H1 (cell line): Measurements from ENCODE around the gene YIF1A. TPM values are rescaled to one million over a fixed set of nuclear protein-coding genes. Genes with fewer than 3 reads are reported as not detected.

Source experiments
- CTCF ChIA-PET: fragments of 300-600 bp; sonication (Branson Sonifier 250); formaldehyde crosslinking; loops from one replicate; lab custom pipeline; 2021; ENCODE audit not compliant: partially characterized antibody; lab: Charles Lee
- POLR2A ChIA-PET: fragments of 300-600 bp; sonication (Branson Sonifier 250); formaldehyde crosslinking; loops from one replicate; lab custom pipeline; 2021; ENCODE audit warnings: inconsistent platforms; ENCODE audit not compliant: partially characterized antibody; lab: Charles Lee
- DNase-seq, 2 experiments: peaks; one replicate each; pipeline versions ENCODE4 v3.0.0 to v3.0.0-alpha.2; 2010 to 2022; ENCODE audit warnings: low spot score in 2 of 2, low read depth in 1 of 2, mixed read lengths in 1 of 2
- FAIRE-seq: peaks from 2 replicates; lab custom pipeline; 2011; peaks lifted over from hg19 to GRCh38; lab: Jason Lieb, UNC
- H2AFZ ChIP-seq: 2 replicates; pipeline ENCODE4 v1.8.1; 2012; ENCODE audit warnings: low read length, inconsistent platforms
- H2AK5ac ChIP-seq: 2 replicates; pipeline ENCODE4 v1.6.1; 2013; ENCODE audit warnings: low read depth, low read length
- H2BK120ac ChIP-seq: replicated peaks from 2 replicates; pipeline ENCODE3; 2013; ENCODE audit warnings: low read depth, low read length, inconsistent platforms
- H2BK12ac ChIP-seq: 2 replicates; pipeline ENCODE4 v1.6.1; 2013; ENCODE audit warnings: low read depth, low read length
- H2BK15ac ChIP-seq: 2 replicates; pipeline ENCODE4 v1.6.1; 2013; ENCODE audit warnings: low read length
- H2BK20ac ChIP-seq: 2 replicates; pipeline ENCODE4 v1.6.1; 2013; ENCODE audit warnings: low read length
- H2BK5ac ChIP-seq: 2 replicates; pipeline ENCODE4 v1.6.1; 2013; ENCODE audit warnings: low read depth, low read length
- H3K14ac ChIP-seq: 2 replicates; pipeline ENCODE4 v1.6.1; 2013; ENCODE audit warnings: inconsistent platforms; ENCODE audit not compliant: insufficient read length
- H3K18ac ChIP-seq: 2 replicates; pipeline ENCODE4 v1.6.1; 2013; ENCODE audit warnings: low read length; ENCODE audit errors: extremely low read depth
- H3K23ac ChIP-seq: 2 replicates; pipeline ENCODE4 v1.6.1; 2013; ENCODE audit warnings: inconsistent platforms; ENCODE audit not compliant: insufficient read length
- H3K23me2 ChIP-seq: 2 replicates; pipeline ENCODE4 v1.6.1; 2013; ENCODE audit warnings: low read depth, low read length
- H3K27ac ChIP-seq: 2 replicates; pipeline ENCODE4 v1.6.1; 2011; ENCODE audit warnings: low read depth, low read length, inconsistent platforms
- H3K27me3 ChIP-seq, 4 experiments: replicated peaks in 1 of 4; 1 replicate in 1 of 4; 2 replicates in 3 of 4; pipeline versions ENCODE4 v1.6.1 to v1.8.1; 2011 to 2013; ENCODE audit warnings: low read length in 3 of 4, mild to moderate bottlenecking in 3 of 4, inconsistent platforms in 2 of 4, mixed read lengths in 2 of 4, moderate library complexity in 1 of 4; ENCODE audit not compliant: control insufficient read depth in 3 of 4, insufficient read depth in 3 of 4; ENCODE audit errors: extremely low read depth in 1 of 4
- H3K36me3 ChIP-seq, 4 experiments: 2 replicates each; pipeline versions ENCODE4 v1.6.1 to v1.8.1; 2011 to 2013; ENCODE audit warnings: mild to moderate bottlenecking in 4 of 4, low read length in 3 of 4, moderate library complexity in 2 of 4, control low read depth in 1 of 4, inconsistent platforms in 1 of 4; ENCODE audit not compliant: insufficient read depth in 4 of 4, control insufficient read depth in 2 of 4
- H3K4ac ChIP-seq: replicated peaks from 2 replicates; pipeline ENCODE3; 2013; ENCODE audit warnings: low read length, low read depth, mixed read lengths, inconsistent platforms; ENCODE audit not compliant: insufficient read length
- H3K4me1 ChIP-seq, 4 experiments: replicated peaks in 1 of 4; 1 replicate in 1 of 4; 2 replicates in 3 of 4; pipeline versions ENCODE4 v1.6.1 to v1.8.1; 2011 to 2013; ENCODE audit warnings: low read length in 3 of 4, inconsistent platforms in 2 of 4, mixed read lengths in 1 of 4; ENCODE audit not compliant: insufficient read depth in 4 of 4, control insufficient read depth in 3 of 4
- H3K4me2 ChIP-seq, 2 experiments: 2 replicates each; pipeline versions ENCODE4 v1.6.1 to v1.8.1; 2011 to 2013; ENCODE audit warnings: low read depth in 2 of 2, low read length in 2 of 2, control low read depth in 1 of 2, inconsistent platforms in 1 of 2, mild to moderate bottlenecking in 1 of 2; ENCODE audit not compliant: insufficient read depth in 1 of 2
- H3K4me3 ChIP-seq, 4 experiments: fragments of 200-600, 300-600 bp in 1 of 4; sonication (generic), shearing (Covaris generic), sonication (Bioruptor Twin) in 1 of 4; 2 replicates each; pipeline versions ENCODE4 v1.5.1 to v1.8.1; 2011 to 2016; ENCODE audit warnings: low read length in 4 of 4, low read depth in 3 of 4, control low read depth in 2 of 4, inconsistent platforms in 2 of 4, mild to moderate bottlenecking in 2 of 4, mixed read lengths in 1 of 4, moderate library complexity in 1 of 4; ENCODE audit not compliant: insufficient read depth in 2 of 4; ENCODE audit errors: extremely low read depth in 1 of 4
- H3K56ac ChIP-seq: replicated peaks from 2 replicates; pipeline ENCODE3; 2013; ENCODE audit warnings: low read depth, mild to moderate bottlenecking, mixed read lengths, low read length, inconsistent platforms; ENCODE audit not compliant: insufficient read length
- H3K79me1 ChIP-seq: 2 replicates; pipeline ENCODE4 v1.6.1; 2013; ENCODE audit warnings: low read depth, low read length, control low read depth
- H3K79me2 ChIP-seq, 2 experiments: 2 replicates each; pipeline versions ENCODE4 v1.6.1 to v1.8.1; 2012 to 2013; ENCODE audit warnings: low read length in 2 of 2, mild to moderate bottlenecking in 2 of 2, inconsistent platforms in 1 of 2; ENCODE audit not compliant: insufficient read depth in 2 of 2, control insufficient read depth in 1 of 2
- H3K9ac ChIP-seq, 4 experiments: replicated peaks in 1 of 4; 1 replicate in 1 of 4; 2 replicates in 3 of 4; pipeline versions ENCODE4 v1.6.1 to v1.8.1; 2011 to 2013; ENCODE audit warnings: low read depth in 3 of 4, low read length in 3 of 4, control low read depth in 2 of 4, mild to moderate bottlenecking in 2 of 4, moderate library complexity in 2 of 4, inconsistent platforms in 1 of 4; ENCODE audit errors: extremely low read depth in 1 of 4
- H3K9me3 ChIP-seq, 2 experiments: 2 replicates each; pipeline versions ENCODE4 v1.6.1 to v1.8.1; 2012 to 2013; ENCODE audit warnings: mild to moderate bottlenecking in 2 of 2, moderate library complexity in 2 of 2, control low read depth in 1 of 2, inconsistent platforms in 1 of 2, low read depth in 1 of 2, low read length in 1 of 2, mixed read lengths in 1 of 2; ENCODE audit not compliant: insufficient read depth in 2 of 2
- H4K20me1 ChIP-seq, 2 experiments: replicated peaks in 1 of 2; 2 replicates each; pipeline versions ENCODE3 to v1.8.1; 2011 to 2013; ENCODE audit warnings: inconsistent platforms in 2 of 2, low read length in 2 of 2, mild to moderate bottlenecking in 1 of 2; ENCODE audit not compliant: insufficient read depth in 2 of 2, control insufficient read depth in 1 of 2
- H4K5ac ChIP-seq: 2 replicates; pipeline ENCODE4 v1.6.1; 2013; ENCODE audit warnings: low read length, low read depth, mixed read lengths, inconsistent platforms; ENCODE audit not compliant: insufficient read length
- H4K8ac ChIP-seq: 2 replicates; pipeline ENCODE4 v1.8.0; 2013; ENCODE audit warnings: mild to moderate bottlenecking, moderate library complexity, low read length, inconsistent platforms; ENCODE audit not compliant: insufficient read depth; ENCODE audit errors: extremely low read depth
- H4K91ac ChIP-seq: replicated peaks from 2 replicates; pipeline ENCODE3; 2013; ENCODE audit warnings: low read length, mixed read lengths, inconsistent platforms; ENCODE audit not compliant: insufficient read length
- CREB1 ChIP-seq: IDR thresholded peaks from 2 replicates; pipeline ENCODE4 v1.6.1; 2012; ENCODE audit warnings: inconsistent platforms
- CTCF ChIP-seq, 3 experiments: IDR thresholded peaks; 1 replicate in 2 of 3; 2 replicates in 1 of 3; pipeline versions ENCODE4 v1.5.1 to v1.6.1; 2011; ENCODE audit warnings: low read length in 3 of 3, mild to moderate bottlenecking in 3 of 3, inconsistent platforms in 2 of 3, low read depth in 1 of 3, moderate library complexity in 1 of 3; ENCODE audit not compliant: insufficient read depth in 1 of 3; ENCODE audit errors: control extremely low read depth in 1 of 3
- JUND ChIP-seq: IDR thresholded peaks from 2 replicates; pipeline ENCODE4 v1.6.1; 2011; ENCODE audit warnings: mild to moderate bottlenecking, improper control_type of control experiment, low read length
- PHF8 ChIP-seq: fragments of 200-600 bp; sonication (generic); conservative IDR thresholded peaks from 2 replicates; pipeline ENCODE4 v1.7.1; 2012; ENCODE audit warnings: low read depth, mild to moderate bottlenecking, inconsistent platforms, low read length, moderate library complexity
- POLR2AphosphoS5 ChIP-seq: IDR thresholded peaks from 2 replicates; pipeline ENCODE4 v1.6.1; 2011; ENCODE audit warnings: low read depth, low read length
- RXRA ChIP-seq: IDR thresholded peaks from 2 replicates; pipeline ENCODE4 v1.6.1; 2011; ENCODE audit warnings: low read depth, mild to moderate bottlenecking, low read length, moderate library complexity; ENCODE audit not compliant: insufficient read depth
- SP1 ChIP-seq: IDR thresholded peaks from 2 replicates; pipeline ENCODE4 v1.6.1; 2011; ENCODE audit warnings: low read depth, low read length
- SUZ12 ChIP-seq: fragments of 200-600 bp; sonication (generic); IDR thresholded peaks from 2 replicates; pipeline ENCODE4 v1.6.1; 2012; ENCODE audit warnings: mild to moderate bottlenecking, inconsistent platforms, low read length, moderate library complexity, mixed read lengths
- WGBS, 2 experiments: shearing (Covaris generic) in 1 of 2; methylation state at CpG; one replicate each; pipeline versions ENCODE4 v1.1.6 to v1.1.7; 2013 to 2015; ENCODE audit warnings: low lambda C conversion rate in 2 of 2, mixed read lengths in 2 of 2, inconsistent platforms in 1 of 2, low coverage in 1 of 2, missing lambda C conversion rate in 1 of 2; ENCODE audit not compliant: insufficient replicate concordance in 2 of 2, insufficient coverage in 1 of 2, insufficient read length in 1 of 2; ENCODE audit errors: extremely low coverage in 1 of 2, missing lambda C conversion rate in 1 of 2; 5-methylcytosine and 5-hydroxymethylcytosine counted together
- polyA plus RNA-seq, 7 experiments: library from polyadenylated mRNA; depleted of rRNA in 3 of 7; stranded (reverse) in 5 of 7; unstranded in 2 of 7; fragments of >200 nt in 5 of 7; fragments of 200-250 nt in 2 of 7; gene quantifications; 1 replicate in 5 of 7; 2 replicates in 1 of 7; 4 replicates in 1 of 7; pipeline versions ENCODE4 v1.2.1 to v1.2.3, GENCODE V29; 2011 to 2013; ENCODE audit warnings: missing spikeins in 2 of 7, mixed read lengths in 2 of 7
- total RNA-seq: library from RNA; stranded (reverse); fragmentation: NEBNext Ultra II Directional; extraction: Animal tissue kit (Norgen Biotek cat#: 25700); gene quantifications from 2 replicates; pipeline ENCODE4 v1.2.1, GENCODE V29; 2021

Gene YIF1A
- total and polyA plus RNA-seq, 2 of the 8 experiments (the other 6 are each of a cell fraction or from before 2014, with no cell fraction given): 70.1 to 178 TPM

- H3K9ac ChIP-seq: peak overlapping the region in 3 of 4 experiments; percentile 29 to 68 (median 62); a peak in 5 of 7 replicates
- ChIA-PET CTCF (interaction anchor here (0.6 to 11.7 kb wide), 34 partner anchors 9 to 267 kb away, joined by 3 to 242 read pairs (median 4); partner anchors contain the start of genes B4GAT1, BRMS1, CNIH2 and RAB1B), POLR2A (interaction anchor here (0.5 to 4.1 kb wide), 22 partner anchors 9 to 1085 kb away, joined by 3 to 25 read pairs (median 6); partner anchors contain the start of genes BRMS1, RIN1, TMEM151A and YIF1A)
- peak; percentile 36; the same call in 1 of the 2 replicates for TF ChIP-seq POLR2AphosphoS5
- TF ChIP-seq RXRA: 0 out of 2 replicates have a peak, but pooled peaks have one; percentile 68
- TF ChIP-seq CTCF (IDR thresholded peaks at IDR 0.05; ENCODE audit: control extremely low read depth in 1 of 3, insufficient read depth in 1 of 3, low read depth in 1 of 3, low read length in 3 of 3): no peak
- 0 out of 2 replicates have a peak, but pooled peaks have one; percentile 14 for TF ChIP-seq CREB1
- no peak for TF ChIP-seq SUZ12
- TF ChIP-seq JUND: no peak
- peak; percentile 58; the same call in 1 of the 2 replicates for TF ChIP-seq SP1
- TF ChIP-seq PHF8: peak; percentile 37; the same call in 1 of the 2 replicates
These were observed 23.8 kb upstream of the YIF1A start for GRCh38 chr11:66312549-66313320.

More at GRCh38 chr11:66312549-66313320, 23.8 kb upstream of the YIF1A start:
- H2BK5ac ChIP-seq: peak overlapping the region; percentile 90; the same call in 1 of the 2 replicates
- H2BK15ac ChIP-seq: no peak overlapping the region
- DNase-seq (peak; percentile 97 to 100), FAIRE-seq (peak; percentile 7)
- peak overlapping the region; percentile 87 for H4K8ac ChIP-seq
- H3K4ac ChIP-seq: peak overlapping the region; percentile 96
- H3K4me1 ChIP-seq: peaks cover 7 to 24% (median 14%) of the 10 kb centered on the region in 4 experiments
- H3K23ac ChIP-seq: no peak overlapping the region
- H2BK120ac ChIP-seq: no peak overlapping the region
- H3K27me3 ChIP-seq: peaks cover 0 to 3% (median 0%) of the 10 kb centered on the region in 4 experiments; a peak in 2 of 7 replicates
- H3K56ac ChIP-seq: peak overlapping the region; percentile 65
- no peaks in the 10 kb centered on the region for H3K79me1 ChIP-seq
- H3K9me3 ChIP-seq: no peaks in the 10 kb centered on the region
- no peaks in the 10 kb centered on the region for H3K36me3 ChIP-seq
- peak overlapping the region; percentile 22; the same call in 1 of the 2 replicates for H3K27ac ChIP-seq
- peak overlapping the region; percentile 86; the same call in 1 of the 2 replicates for H2AFZ ChIP-seq
- H3K4me3 ChIP-seq: peak overlapping the region; percentile 59 to 79 (median 71)
- peak overlapping the region; percentile 83 for H3K18ac ChIP-seq
- no peak overlapping the region for H2AK5ac ChIP-seq
- H4K20me1 ChIP-seq: no peaks in the 10 kb centered on the region
- H3K4me2 ChIP-seq: peak overlapping the region; percentile 48 to 88
- H3K23me2 ChIP-seq: peaks cover 8% of the 10 kb centered on the region
- peak overlapping the region; percentile 84 for H4K5ac ChIP-seq
- peak overlapping the region; percentile 88 for H4K91ac ChIP-seq
- 1% methylated on average over 32 of the region's 52 CpGs; no CpG with 5 or more reads in 1 of the 2 experiments for WGBS, 2 experiments
- no peak overlapping the region for H2BK20ac ChIP-seq
- H3K14ac ChIP-seq: no peak overlapping the region
- H2BK12ac ChIP-seq: peak overlapping the region; percentile 53; the same call in 1 of the 2 replicates
- H3K79me2 ChIP-seq: no peaks in the 10 kb centered on the region
